GM21367 (cell line): ENCODE results near the gene GPSM1.
A peak's percentile ranks its signal among the peaks of the same experiment; 100 is the strongest.

ENCODE experiments used
- ATAC-seq: cut with Tn5 transposase; IDR thresholded peaks from one replicate; pipeline ENCODE4 v1.9.1; 2021; ENCODE audit not compliant: unreplicated experiment

GPSM1 gene

GRCh38 chr9:136327304-136327974 lies at the start of gene GPSM1:
GPSM1 (plus strand) TSS chr9:136327539; CDS start chr9:136327696, 157 bp downstream.
- ATAC-seq, result no peak

- no peak for ATAC-seq
Measured at GRCh38 chr9:136277746-136278145, 49.6 kb upstream of the GPSM1 start.

- ATAC-seq, result no peak
Measured at GRCh38 chr9:136278221-136278620, 49.1 kb upstream of the GPSM1 start.

DNA sequence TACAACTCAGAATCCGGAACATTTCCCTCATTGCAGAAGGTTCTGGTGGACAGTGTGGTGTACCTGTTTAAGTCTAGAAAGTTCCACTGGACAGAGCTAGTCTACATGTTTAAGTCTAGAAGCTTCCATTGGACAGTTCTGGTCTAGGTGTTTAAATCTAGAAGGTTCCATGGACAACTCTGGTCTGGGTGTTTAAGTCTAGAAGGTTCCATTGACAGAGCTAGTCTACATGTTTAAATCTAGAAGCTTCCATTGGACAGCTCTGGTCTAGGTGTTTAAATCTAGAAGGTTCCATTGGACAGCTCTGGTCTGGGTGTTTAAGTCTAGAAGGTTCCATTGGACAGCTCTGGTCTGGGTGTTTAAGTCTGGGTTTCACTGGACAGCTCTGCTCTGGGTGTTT lies 48.4 kb upstream of the GPSM1 start:
- ATAC-seq, result no peak

- ATAC-seq, result no peak
Measured at GRCh38 chr9:136279471-136279870, 47.9 kb upstream of the GPSM1 start.

DNA sequence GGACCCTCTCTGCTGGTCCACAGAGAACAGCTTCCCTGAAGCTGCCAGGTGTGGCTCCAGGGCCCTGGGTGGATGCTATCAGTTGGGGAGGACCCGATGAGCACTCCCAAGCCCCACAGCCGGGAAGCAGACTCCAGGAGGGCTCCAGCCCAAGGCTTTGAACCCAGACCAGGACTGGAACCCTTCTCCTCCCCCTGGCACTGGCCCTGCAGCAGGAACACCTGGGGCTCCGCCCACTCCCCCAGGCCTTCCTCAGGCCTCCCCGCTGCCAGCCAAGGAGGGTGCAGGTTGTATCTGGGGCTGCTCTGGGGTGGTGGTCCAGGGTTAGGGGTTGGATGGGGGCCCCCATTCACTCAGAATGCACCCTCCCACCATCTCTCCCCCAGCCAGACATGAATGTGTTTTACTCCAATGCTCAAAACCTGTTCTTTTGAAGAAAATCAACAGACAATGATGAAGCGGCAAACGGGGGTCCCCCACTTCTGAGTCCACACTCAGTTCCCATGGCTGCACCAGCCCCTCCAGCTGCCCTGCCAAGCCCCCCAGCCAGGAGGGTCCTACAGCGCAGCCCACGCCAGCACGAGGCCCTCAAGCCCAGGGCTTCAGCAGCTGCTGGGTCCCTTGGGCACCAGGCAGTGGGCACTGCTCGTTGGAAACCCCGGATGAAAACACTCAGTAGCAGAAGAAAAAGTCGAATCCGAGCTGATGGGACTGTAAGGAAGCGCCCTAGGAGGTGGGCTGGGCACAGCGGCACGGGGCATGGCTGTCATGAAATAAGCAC lies 46.6 kb upstream of the GPSM1 start:
- ATAC-seq, result no peak

GRCh38 chr9:136281421-136282271 lies 45.7 kb upstream of the GPSM1 start:
- no peak for ATAC-seq

- ATAC-seq, result no peak
Measured at GRCh38 chr9:136282272-136282861, 45.0 kb upstream of the GPSM1 start.

DNA sequence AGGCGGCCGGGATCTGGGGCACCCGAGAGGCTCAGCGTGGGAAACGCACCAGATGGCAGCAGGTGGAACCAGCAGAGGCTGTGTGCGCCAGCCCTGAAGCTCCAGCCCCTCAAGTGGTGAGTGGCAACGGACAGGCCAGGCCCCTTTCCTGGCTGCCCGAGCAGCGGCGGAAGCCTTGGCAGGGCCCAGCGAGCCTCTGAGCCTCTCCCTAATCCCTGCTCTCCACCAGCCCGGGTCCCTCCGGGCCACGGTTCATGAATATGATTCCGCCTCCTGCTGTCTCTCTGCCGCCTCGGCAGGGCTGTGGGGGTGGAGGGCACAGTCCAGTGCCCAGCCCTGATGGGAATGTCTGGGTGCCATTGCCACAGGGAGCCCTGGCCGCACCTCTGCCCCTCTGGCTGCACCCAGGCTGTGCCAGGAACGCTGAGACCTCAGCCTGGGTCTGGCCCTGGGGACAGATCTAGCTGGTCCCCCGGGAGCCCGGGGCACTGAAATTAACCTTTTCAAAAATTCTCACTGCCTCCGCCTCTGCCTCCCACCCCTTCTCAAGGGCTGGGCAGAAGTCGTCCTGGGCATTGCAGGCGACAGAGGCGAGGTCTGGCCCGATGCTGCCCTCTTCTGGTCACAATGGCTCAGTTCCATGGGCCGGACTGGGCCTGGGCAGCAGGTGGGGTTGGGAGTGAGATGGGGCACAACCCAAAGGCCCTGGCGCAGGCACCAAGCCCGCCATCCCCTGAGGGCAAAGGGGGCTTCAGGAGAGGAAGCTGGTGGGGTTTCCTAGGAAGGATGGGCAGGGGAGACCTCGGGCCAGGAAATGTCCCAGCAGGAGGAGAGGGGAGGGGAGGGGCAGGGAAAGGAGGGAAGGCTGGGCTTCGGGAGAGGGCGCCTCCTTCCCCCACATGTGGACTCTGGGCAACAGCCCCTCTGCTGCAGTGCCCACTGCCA lies 43.8 kb upstream of the GPSM1 start:
- ATAC-seq, result peak; percentile 53

GRCh38 chr9:136284311-136284710 lies 43.0 kb upstream of the GPSM1 start:
- no peak for ATAC-seq

DNA sequence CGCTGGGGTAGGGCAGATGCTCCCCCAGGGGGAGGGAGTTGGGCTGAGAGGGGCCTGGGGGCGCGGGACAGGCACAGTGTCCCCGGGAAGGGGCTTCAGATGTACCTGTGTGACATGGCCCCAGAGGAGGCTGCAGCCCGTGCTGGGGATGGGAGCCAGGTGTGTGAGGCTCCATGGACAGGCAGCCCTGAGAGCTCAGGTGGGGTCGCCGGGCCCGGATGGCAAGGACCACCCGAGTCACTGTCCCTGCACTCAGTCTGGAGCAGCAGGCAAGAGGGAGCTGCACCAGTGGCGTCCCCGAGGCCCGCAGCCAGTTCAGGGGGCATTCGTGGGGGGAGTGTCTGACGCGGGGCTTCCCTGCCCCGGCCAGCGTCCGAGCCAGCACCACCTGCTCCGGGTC lies 42.4 kb upstream of the GPSM1 start:
- no peak for ATAC-seq

GRCh38 chr9:136285501-136286358 lies 41.6 kb upstream of the GPSM1 start:
- ATAC-seq, result no peak

DNA sequence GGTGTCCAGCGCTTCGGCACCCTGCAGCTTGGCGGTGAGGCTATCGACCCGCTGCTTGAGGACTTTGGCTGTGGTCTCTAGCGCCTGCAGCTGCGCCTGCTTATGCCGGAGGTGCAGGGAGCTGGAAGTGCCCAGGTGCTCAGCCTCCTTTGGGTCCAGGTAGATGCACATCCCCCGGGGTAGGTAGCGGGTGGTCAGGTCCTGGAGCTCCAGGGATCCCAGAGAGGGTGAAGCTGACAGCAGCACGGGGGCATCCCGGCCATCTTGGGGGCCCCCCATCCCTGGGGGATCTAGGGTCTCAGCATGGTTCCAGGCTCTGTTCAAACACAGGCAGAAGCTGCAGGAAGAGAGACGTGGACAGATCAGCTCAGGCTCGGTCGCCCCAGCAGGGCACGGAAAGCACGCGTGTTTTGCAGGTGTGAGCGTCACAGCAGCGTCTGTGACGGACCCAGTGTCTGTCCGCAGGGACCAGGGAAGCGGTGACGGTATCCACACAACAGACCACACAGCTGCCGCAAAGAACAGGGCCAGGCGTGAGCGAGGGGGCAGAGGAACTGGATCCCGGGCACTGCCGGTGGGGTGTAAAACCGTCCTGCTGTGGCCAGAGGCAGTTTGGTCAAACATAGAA lies 40.9 kb upstream of the GPSM1 start:
- no peak for ATAC-seq

DNA sequence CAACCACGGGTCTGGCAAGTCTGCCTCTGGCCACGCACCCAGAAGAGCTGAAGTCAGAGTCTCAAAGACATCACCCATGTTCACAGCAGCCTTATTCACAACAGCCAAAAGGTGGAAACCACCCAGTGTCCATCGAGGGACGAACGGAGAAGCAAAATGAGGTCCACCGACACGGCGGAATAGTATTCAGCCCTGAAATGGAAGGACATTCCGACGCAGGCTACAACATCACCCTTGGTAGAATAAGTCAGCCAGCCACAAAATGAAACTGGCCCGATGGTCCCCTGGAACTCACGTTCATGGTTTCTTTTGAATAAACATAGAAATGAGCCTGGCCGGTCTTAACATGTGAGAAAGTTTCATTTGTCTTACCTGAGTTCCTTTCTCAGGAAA lies 40.4 kb upstream of the GPSM1 start:
- ATAC-seq, result no peak

DNA sequence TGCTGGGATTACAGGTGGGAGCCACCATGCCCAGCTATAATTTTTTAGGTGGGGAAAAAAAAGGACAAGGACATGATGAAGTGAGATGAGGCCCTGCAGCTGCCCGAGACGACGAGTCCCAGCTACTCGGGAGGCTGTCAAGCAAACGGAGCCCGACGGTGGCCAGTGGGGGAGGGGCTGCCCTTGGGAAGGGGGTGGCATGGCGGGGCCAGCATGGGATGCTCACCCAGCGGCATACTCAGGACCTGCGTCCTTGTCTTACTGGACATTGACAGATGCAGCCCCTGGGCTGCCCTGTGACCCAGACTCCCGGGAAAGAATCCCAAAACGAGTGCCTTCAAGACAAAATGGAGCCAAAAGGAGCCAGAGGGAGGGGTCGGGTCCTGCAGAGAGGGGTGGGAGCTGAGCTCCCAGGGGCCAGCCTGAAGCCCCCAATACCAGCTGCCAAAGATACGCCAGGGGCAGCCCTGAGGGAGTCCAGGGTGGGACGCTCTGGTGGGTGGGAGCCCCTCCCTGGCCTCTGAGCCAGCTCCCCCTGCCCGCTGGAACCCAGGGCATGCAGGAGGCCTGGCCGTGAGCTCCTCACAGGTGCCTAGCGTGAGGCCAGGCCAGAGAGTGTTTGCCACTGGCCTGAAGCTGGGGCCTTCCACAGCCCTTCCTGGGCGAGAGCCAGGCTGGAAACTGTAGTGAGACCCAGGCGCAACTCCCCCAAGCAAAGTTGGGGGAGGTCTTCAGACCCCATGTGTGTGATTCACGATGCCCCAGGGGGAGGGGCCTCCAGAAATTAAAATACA lies 39.2 kb upstream of the GPSM1 start:
- ATAC-seq, result no peak

DNA sequence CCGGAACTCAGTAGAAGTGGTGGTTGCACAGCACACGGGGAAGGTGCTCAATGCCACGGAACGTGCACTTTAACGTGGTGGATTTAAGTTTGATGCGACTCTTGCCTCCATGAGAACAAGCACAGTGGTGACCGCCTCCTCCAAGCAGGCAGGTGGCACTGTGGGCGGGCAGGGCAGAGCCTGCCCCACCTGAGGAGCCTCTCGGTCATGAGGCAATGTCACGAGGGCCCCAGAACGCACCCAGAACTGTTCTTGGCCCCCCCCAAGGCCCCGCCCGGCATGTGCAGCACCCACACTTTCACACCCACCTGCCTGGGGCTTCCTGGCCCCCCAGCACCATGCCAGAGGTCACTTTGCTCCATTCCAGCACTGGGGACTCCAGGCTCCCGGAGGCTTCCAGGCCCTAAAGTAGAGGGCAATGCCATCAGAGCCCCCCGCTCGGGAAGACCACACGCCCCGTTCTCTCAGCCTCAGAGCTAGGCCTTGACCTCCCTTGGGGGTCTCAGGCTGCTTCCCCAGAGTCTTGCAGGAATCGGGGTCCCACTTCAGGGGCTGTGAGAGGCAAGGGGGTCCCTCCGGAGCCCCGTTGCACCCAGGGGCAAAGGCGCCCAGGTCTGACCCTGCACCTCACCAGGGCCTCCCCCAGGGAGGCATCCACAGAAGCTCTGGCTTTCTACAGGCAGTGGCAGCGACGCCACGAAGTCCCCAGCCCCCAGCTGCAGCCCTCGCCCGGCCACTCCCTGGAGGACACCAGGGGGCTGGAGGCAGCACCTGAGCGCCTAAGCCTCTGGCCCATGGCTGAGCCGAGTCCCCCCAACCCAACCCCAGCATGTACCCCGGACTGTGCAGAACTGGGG lies 37.5 kb upstream of the GPSM1 start:
- no peak for ATAC-seq

DNA sequence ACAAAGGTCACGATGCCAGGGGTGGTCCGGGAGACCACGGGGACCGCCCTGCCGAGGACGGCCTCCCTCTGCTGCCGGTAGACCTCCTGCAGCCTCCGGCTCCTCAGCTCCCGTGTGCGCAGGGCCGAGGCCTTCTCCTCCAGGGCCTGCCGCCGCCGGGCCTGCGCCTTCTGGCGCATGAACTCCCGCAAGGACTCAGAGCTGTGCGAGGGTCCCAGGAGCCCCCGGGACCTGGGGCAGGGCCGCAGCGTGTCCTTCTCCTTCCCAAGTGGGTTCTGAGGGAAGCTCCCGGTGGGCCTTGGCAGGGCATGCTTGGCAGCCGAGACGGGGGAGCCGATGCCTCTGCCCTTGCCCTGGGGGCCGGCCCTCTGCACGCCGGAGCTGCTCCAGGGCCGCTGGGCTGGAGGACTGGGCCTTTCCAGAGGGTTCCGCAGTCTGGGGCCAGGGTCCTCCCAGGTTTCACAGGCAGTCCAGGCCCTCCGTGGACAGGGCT lies 36.8 kb upstream of the GPSM1 start:
- no peak for ATAC-seq
